ENCODE data around the gene PRRC2A.

GRCh38 chr6:31639449-31639861 is 18.9 kb downstream of the PRRC2A start:
- no peak for TF ChIP-seq EZH2phosphoT487 (IDR thresholded peaks at IDR 0.05; ENCODE audit: insufficient read depth, low read depth)
- TF ChIP-seq EZH2 (IDR thresholded peaks at IDR 0.05; ENCODE audit: insufficient read depth, poor library complexity, severe bottlenecking): no peak
